Measurements from ENCODE around the gene KIAA0586.

DNA sequence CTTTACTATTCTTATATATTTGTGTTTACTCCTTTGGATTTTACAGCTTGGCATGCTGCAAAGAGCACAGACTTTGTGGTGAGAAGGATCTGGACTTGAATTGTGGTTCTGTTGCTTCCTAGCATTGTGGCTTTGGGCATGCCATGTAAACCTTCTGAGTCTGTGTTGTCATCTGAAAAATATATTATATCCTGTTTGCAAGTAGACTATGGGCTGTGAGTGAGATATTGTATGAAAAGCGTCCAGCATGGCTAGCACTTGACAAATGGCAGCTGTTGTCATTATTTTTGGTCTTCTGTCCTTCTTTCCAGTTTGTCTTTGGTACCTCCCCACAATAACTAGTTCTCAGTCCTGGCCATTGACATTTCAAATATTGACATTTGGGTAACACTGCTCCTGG lies 148.4 kb downstream of the KIAA0586 start:
- TF ChIP-seq GATA2 (IDR thresholded peaks at IDR 0.05; ENCODE audit: low read depth, low read length) (no peak), GATA3 (IDR thresholded peaks at IDR 0.05; ENCODE audit: low read depth, low read length) (no peak)
